Measurements from ENCODE around the gene STK10.

- TF ChIP-seq POLR2AphosphoS5 (IDR thresholded peaks at IDR 0.05) = no peak
- no peak for TF ChIP-seq CTCF (IDR thresholded peaks at IDR 0.05)
- TF ChIP-seq POLR2A (IDR thresholded peaks at IDR 0.05) = no peak
These were observed 76.8 kb downstream of the STK10 start for GRCh38 chr5:172110921-172111851.

All from breast epithelium (tissue), 3 donors.